LHCN-M2 (cell line): Measurements from ENCODE around the gene ETV6. TPM values are rescaled to one million over a fixed set of nuclear protein-coding genes. Genes with fewer than 3 reads are reported as not detected.
"Not testable (repeated sequence)": the region's sequence is repeated elsewhere in the genome, so short reads cannot be mapped to it uniquely, and the experiment has no call there.

Experiments
- DNase-seq: peaks from one replicate; pipeline ENCODE4 v3.0.0-alpha.2; 2012; ENCODE audit warnings: low read depth
- polyA plus RNA-seq: library from polyadenylated mRNA; unstranded; fragments of >200 nt; gene quantifications from one replicate; pipeline ENCODE4 v1.2.1, GENCODE V29; 2012; ENCODE audit warnings: missing spikeins
- total RNA-seq: library from RNA; depleted of rRNA; stranded (reverse); fragments of >200 nt; gene quantifications from 2 replicates; pipeline ENCODE4 v1.2.3, GENCODE V29; 2014; rRNA removed

Gene ETV6
- total RNA-seq = 3.9 and 5.3 TPM in 2 replicates
- 3.0 TPM for polyA plus RNA-seq

DNA sequence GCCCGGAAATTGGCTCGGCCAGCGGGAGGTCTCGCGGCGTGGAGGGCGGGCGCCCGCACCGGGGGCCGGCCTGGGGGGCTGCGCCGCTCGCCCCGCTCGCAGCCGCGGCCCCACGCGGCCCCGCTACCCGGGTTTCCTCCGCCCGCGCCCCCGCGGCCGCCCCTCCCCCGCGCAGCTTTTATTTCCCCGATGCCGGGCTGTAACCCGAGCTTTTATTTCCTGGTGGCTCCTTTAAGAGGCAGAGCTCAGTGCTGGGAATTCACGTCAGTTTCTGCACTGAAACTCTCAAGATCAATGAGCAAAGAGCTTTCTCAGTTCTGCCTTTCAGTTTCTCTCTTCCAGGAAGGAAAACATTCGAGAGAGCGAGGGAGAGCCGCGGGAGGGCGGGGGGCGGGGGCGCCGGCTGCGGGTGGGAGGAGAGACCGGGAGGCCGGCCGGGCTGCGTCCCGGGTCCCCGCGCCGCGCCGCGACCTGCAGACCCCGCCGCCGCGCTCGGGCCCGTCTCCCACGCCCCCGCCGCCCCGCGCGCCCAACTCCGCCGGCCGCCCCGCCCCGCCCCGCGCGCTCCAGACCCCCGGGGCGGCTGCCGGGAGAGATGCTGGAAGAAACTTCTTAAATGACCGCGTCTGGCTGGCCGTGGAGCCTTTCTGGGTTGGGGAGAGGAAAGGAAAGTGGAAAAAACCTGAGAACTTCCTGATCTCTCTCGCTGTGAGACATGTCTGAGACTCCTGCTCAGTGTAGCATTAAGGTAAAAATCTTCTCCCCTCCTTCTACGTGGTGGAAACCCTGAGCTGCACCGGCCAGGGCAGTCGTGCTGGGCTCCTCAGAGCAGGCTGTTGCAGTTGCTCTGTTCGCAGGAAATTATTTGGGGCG, at the start of gene ETV6:
Gene ETV6, plus strand, starts transcription at position 262 of the 873 bp plus-strand sequence. Its CDS starts 454 bp downstream, at position 716.
- peak; percentile 92 for DNase-seq

DNA sequence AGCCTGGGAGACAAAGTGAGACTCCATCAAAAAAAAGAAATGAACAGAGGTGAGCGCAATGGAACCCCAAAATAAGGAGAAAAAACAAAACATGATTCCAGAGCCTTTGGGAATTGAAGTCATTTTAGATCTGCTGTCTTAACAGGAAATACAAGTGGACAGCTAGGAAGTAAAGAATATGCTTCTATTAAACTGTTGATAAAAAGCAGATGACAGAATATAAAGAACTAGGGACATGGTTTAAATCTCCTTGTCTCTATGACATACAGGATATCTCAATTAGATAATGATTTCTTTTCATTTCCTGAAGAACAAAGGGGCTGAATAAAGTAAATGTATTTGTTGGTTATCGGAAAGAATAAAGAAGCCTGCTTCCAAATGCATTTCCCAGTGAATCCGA, 49.3 kb upstream of the ETV6 start:
- no peak for DNase-seq

DNA sequence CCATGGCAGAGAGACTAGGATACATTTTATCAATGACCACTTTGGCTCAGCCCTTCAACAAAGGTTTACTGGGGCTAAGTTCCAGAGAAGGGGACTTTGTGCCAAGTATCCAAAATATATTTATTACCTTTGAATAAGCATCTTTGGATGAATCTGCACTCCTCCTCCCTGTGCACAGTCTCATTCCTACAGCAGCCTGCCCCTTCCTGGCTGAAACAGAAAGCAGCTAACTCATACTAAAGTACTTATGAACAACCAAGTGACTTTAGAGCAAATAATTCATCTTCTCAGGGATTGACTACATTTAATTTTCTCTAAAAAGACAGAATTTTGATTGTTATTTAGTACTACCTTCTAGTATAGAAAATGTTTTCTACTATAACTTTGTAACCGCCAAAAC, 47.8 kb upstream of the ETV6 start:
- DNase-seq = no peak

DNA sequence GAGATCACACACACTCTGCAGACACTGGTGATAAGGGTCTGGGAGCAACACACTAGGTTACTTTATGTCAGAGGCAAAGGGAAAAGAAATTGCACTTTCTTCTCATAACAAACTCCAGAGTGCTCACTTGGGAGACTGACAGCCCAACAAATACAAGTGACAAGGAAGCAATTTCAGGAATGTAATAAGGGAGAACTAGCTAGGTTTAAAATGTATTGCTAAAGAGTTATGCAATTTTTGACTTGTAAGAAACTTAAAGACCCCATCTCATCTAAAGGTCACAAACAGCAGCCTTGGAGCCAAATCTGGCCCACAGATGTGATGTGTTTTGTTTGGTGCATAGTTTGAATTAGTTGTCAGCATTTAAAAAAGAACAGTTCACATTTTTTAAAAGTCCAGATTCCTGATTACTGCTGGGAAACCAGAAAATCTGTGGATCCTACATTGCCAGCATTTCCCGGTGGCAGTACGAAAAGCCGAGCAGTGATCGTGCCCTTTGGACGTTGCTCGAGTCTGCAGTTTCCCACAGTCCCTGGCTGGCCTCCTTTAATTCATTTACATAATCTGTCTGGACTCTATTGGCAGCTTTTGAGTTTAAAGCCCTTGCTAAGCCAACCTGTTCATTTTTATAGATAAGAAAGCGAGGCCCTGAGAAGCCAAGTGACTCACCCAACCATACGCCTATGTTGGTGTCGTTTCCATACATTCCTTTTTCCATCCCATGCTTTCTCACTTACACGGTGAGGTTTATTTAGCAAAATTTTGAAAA, 42.0 kb upstream of the ETV6 start:
- no peak for DNase-seq

DNA sequence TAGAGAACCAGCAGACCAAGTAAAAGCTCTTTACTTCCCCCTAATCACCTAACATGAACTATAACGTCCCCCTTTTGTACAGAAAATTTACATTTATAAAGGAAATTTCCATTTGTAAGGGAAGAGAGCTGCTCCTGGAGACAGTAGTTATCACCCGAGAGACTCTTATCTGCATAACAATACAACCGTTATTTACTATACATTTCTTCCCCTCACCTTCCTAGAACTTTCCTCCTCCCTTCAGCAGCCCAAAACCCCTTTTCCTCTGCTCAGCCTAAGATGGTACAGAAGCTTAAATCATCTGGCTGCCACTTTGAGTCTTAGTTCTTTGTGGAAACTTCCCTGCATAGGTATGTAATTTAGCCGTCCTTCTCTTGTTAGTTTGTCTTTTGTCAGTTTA, 40.4 kb upstream of the ETV6 start:
- DNase-seq = no peak

DNA sequence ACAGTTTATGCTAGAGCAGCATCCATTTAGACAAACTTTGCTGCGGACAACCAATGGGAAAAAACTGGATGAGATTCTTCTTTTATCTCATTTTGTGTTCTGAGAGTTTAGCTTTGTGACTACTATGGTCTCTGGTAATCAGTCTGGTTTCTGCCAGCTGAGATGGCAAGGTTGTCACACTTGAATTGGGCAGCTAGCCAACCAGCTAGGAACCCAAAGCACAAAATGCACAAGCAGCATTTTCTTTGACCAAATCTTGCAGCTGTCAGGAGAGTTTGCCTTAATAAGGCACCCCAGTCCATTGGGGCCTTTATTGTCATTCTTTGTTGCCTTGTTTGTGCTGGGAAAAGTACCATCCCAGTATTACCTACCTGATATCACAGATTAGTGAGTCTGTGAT, 34.0 kb upstream of the ETV6 start:
- DNase-seq = no peak

DNA sequence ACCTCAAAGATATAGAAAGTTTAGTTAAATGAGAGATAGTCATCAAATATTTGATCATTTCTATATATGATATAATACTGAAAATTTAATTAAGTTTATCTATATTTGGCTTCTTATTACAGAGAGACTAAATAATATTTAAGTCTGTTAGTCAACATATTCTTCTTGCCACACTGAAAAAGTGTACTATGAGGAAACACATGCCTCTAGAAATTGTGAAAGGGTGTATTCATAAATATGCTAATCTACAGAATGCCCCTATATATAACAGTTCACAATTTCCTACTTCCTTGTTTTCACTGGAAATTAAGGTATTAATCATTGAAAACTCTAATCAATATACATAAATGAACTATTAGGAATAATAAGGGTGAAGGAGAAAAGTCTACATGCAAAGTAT, 31.4 kb upstream of the ETV6 start:
- DNase-seq = no peak

DNA sequence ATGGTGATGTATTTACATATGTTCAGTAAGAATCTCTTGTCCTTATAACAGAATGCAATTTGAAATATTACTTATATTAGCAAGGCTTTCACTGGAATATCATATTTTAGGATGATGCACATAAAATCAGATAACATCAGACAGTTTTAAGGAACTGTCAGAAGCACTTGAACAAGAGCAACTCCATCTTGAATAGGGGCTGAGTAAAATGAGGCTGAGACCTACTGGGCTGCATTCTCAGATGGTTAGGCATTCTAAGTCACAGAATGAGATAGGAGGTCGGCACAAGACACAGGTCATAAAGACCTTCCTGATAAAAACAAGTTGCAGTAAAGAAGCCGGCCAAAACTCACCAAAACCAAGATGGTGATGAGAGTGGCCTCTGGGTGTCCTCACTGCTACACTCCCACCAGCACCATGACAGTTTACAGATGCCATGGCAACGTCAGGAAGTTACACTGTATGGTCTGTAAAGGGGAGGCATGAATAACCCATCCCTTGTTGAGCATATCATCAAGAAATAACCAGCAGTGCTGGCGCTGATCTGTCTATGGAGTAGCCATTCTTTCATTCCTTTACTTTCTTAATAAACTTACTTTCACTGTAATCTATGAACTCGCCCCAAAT, 27.6 kb upstream of the ETV6 start:
- peak; percentile 12 for DNase-seq

DNA sequence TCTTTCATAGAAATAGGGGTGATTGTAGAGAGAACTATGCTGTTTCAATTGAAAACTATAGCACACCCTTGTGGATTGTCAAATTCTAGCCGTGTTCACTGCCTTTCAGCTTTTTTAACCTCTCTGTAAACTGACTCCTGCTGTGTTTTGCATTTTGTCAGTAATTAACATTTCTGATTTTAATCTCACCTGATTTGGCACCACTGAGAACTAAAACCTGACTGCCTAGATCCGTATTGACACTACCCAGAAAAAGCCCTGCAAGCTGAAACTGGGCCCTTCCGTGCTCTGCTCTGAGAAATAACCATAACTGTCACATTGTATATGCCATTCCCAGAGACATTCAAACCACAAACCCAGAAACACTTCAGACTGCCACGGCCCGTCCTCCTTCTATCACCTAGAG, 26.6 kb upstream of the ETV6 start:
- no peak for DNase-seq

DNA sequence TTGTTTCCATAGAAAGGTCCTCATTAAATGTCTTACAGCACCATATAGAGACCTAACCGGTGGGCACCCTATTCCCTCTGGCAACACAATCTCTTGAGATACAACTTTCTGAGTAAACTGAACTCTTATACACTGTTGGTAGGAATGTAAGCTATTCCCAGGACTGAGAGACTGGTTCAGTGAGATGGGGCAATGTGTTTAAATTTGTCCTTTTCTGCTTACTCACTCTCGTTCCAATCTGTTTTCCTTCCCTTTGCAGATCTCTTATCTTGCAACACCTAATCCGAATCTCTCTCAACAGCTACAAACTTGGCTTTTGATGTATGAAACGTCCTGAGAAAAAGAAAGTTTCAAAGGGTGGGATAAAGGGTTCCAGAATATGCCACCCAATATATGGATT, 26.1 kb upstream of the ETV6 start:
- no peak for DNase-seq

DNA sequence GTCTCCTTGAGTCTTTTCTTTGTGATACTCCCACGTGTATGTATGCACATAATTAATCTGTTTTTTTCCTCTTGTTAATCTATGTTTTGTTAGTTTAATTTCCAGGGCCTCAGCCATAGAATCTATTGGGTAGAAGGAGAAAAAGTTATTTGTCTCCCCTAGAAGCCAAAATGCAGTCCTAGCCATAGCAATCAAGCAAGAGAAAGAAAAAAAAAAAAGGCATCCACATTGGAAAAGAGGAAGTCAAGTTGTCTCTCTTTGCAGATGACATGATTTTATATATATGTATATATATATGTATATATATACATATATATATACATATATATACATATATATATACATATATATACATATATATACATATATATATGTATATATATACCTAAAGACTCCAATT, 25.4 kb upstream of the ETV6 start:
- no peak for DNase-seq

DNA sequence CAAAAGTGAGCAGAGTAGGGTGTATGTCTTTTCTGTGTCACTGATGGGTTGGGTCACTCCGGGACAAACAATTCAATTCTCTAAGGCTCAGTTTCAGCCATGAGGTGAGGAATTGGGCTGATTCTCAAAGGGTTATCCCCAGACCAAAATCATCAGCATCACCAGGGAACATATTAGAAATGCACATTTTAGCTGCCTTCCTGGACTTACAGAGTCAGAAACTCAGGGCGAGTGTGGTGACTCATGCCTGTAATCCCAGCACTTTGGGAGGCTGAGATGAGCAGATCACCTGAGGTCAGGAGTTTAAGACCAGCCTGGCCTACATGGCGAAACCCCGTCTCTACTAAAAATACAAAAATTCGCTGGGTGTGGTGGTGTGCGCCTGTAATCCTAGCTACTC, 21.8 kb upstream of the ETV6 start:
- not testable (repeated sequence) for DNase-seq

DNA sequence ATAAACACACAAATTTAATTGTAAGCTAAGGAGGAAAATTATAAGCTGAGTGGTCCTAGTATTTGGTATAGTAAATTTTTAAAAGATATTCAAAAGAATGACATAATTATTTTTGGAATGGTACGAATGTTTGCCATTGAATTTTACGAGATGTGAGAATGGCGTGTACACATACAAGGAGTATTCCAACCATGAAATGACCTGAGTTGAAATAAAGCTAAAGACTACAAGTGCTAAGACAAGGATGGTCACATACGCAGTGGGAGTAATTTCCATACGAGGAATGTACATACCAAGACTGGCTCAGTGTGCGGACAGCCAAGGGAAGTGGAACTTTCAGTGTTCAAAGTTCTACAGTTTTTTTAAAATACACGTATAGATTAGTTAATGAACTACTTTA, 21.1 kb upstream of the ETV6 start:
- no peak for DNase-seq

DNA sequence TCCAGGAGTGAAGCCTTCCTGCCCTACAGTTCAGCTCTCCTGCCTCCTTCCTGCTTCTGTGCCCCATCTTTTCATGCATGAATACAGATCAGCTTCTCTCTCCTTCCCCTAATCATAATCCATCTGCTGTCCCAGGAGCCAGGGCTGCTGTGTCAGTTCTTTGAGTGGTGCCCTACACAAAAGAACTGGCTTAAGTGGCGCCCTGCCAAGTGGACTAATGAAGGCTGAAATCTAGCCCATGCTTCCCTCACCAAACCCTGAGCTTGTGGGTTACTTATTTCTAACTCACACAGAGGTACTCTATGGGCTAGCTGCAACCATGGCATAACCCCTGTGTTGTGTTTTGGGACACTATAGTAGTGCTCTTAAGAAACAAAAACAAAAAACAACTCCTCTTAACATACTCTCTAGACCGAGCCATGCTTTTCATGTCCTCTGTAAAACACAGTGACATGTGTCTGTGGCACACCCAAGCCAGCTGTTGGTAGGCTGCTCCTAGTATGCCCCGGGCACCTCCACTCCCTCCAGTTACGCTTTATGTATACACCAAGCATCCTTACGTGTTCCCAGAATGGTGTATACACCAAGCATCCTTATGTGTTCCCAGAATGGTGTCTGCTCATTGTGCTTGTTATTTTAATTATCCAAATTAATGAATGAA, 19.3 kb upstream of the ETV6 start:
- DNase-seq = no peak

DNA sequence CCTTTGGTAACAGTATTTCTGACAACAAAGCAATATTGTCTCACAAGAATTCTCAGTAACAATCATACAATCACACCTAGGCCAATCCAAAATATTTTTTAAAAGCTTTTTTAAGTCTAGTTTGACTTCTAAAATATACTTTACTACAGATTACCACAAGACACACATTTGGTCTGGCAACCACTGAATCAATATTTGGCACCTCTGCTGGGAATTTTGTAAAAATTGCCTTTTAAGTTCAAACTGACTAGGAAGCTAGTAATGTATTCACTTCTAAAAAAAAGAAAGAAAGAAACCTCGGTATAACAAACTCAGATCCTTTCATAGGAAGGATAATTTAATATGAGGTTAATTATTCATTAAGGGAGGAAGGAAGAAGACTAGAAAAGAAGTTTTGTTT, 18.2 kb upstream of the ETV6 start:
- no peak for DNase-seq

DNA sequence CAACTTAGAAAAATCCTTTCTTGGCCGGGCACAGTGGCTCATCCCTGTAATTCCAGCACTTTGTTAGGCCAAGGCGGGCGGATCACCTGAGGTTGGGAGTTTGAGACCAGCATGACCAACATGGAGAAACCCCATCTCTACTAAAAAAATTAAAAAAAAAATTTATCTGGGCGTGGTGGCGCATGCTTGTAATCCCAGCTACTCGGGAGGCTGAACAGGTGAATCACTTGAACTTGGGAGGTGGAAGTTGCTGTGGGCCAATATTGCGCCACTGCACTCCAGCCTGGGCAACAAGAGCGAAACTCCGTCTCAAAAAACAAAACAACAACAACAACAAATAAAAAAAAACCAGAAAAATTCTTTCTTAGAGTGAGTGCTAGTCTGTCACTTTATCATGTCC, 17.6 kb upstream of the ETV6 start:
- DNase-seq = not testable (repeated sequence)

DNA sequence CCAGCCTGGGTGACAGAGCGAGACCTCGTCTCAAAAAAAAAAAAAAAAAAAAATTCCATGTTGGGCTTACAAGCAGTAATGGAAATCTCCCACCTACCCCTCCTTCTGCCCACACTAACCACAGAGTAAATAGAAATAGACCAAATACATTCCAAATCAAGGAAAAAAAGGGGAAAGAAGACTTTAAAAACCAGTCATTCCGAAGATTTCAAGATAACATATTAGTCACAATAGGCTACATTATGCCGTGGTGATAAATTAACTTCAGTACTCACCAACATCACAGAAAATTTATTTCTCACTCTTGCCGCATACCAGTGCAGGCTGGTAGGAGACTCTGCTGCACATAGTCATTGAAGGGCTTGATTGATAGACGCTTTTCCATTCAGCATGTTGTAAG, 15.5 kb upstream of the ETV6 start:
- no peak for DNase-seq

DNA sequence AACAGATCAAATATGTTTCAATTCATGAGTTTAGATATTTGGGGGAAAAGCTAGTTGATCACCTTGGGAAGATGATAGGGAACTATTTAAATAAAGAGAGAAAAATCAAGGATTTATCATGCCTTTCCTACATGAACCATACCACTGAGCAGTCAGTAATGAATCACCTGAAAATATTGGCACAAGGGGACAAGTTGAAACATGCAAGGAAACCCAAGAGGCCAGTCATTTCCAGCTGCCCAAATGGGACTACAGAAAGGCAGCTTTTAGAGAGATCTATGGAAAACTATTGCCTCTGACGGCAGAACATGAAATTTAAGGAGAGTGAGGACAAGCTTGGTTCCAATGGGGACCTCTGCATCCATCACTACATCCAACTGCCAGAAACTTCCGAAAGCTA, 14.1 kb upstream of the ETV6 start:
- no peak for DNase-seq

DNA sequence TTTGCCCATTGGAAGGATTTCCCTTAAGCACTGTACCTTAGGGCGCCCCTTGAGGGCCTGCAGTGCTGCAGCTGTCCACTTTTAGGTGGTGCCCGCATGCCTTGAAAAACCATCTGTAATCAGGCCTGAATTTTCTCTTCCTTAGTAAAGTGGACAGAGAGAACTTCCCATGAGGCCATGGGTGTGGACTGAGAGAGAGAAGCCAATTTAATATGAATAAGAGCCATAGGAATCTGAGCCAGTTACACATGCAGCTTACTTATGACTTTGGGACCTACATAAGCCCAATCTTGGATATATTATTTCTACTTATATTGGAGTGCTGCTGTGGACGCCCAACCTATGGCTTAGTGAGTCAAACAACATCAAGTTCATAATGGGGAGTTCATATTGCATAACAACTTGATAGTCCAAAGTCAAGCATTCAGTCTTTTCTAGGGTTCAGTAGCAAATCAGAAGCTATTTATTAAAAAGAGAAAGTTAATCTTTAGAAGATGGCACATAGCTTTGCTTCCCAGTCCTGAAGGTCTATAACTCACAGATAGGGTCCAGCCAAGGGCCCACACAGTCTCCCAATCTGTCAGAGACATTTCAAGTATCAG, 11.1 kb upstream of the ETV6 start:
- no peak for DNase-seq

DNA sequence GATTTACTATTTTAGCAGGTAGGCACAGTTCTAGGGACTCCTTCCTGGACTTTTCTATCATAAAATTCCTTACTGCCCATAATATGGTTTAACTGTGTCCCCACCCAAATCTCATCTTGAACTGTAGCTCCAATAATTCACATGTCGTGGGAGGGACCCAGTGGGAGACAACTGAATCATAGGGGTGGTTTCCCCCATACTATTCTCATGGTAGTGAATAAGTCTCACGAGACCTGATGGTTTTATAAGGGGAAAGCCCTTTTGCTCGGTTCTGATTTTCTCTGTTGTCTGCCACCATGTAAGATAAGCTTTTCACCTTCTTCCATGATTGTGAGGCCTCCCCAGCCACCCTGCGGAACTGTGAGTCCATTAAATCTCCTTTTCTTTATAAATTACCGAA, 10.0 kb upstream of the ETV6 start:
- DNase-seq = no peak

DNA sequence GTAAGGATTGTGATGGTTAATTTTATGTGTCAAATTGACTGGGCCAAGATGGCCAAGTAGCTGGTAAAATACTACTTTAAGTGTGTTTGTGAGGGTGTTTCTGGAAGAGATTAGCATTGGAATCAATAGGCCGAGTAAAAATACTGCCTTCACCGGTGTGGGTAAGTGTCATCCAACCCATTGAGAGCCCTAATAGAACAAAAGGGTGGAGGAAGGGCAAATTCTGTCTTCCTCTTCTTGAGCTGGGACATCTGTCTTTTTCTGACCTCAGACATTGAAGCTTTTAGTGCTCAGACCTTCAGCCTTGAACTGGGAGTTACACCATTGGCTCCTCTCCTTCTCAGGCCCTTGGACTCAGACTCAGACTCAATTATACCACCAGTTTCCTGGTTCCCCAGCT, 8.0 kb upstream of the ETV6 start:
- DNase-seq = no peak

DNA sequence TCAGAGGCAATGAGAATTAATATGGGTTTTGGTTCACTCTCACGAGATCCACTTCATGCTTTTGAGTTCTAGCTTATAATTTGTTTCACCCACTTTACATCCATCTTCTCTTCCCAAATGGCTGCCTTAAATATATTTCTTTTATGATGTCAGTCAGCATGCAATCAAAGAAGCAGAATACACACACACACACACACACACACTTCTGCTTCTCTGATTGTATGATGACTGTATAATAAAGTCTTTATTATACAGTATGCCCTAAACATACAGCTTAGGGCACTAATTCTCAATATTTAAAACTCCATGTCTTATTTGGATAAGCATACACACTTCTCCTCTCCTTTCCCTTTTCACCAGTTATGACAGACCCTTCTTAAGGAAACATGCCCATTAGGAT, 6.7 kb upstream of the ETV6 start:
- DNase-seq = no peak
